GM12872 (cell line): ENCODE measurements around the gene NR3C1.

ENCODE experiments used
- CTCF ChIP-seq: IDR thresholded peaks from 3 replicates; pipeline ENCODE4 v1.5.1; 2011; ENCODE audit warnings: low read depth, mild to moderate bottlenecking, low read length, moderate library complexity; ENCODE audit not compliant: insufficient read depth

NR3C1 gene

GRCh38 chr5:143345671-143346440 lies 57.6 kb downstream of the NR3C1 start:
- no peak for TF ChIP-seq CTCF

- no peak for TF ChIP-seq CTCF
Measured at GRCh38 chr5:143343042-143343441, 60.4 kb downstream of the NR3C1 start.

GRCh38 chr5:143342607-143343006 lies 60.9 kb downstream of the NR3C1 start:
- no peak for TF ChIP-seq CTCF

- TF ChIP-seq CTCF, result no peak
Measured at GRCh38 chr5:143341807-143342570, 61.5 kb downstream of the NR3C1 start.

- no peak for TF ChIP-seq CTCF
Measured at GRCh38 chr5:143340891-143341685, 62.4 kb downstream of the NR3C1 start.

GRCh38 chr5:143338658-143339366 lies 64.7 kb downstream of the NR3C1 start:
- TF ChIP-seq CTCF, result no peak
